Islet of Langerhans (tissue), 1 donor: ENCODE data around the gene CCDC177.

ENCODE experiments used
- FAIRE-seq: peaks from one replicate; lab custom pipeline; 2011; peaks lifted over from hg19 to GRCh38; lab: Jason Lieb, UNC

CCDC177 gene

GRCh38 chr14:69561893-69562292, 12.8 kb downstream of the CCDC177 start:
- FAIRE-seq, result no peak

GRCh38 chr14:69560826-69561225, 13.8 kb downstream of the CCDC177 start:
- no peak for FAIRE-seq

- no peak for FAIRE-seq
Observed at GRCh38 chr14:69559581-69560011, 15.1 kb downstream of the CCDC177 start.

GRCh38 chr14:69558774-69559173, 15.9 kb downstream of the CCDC177 start:
- no peak for FAIRE-seq

- FAIRE-seq, result no peak
Observed at GRCh38 chr14:69554500-69554899, 20.2 kb downstream of the CCDC177 start.

GRCh38 chr14:69553252-69553651, 21.4 kb downstream of the CCDC177 start:
- FAIRE-seq, result no peak

- no peak for FAIRE-seq
Observed at GRCh38 chr14:69551511-69551910, 23.2 kb downstream of the CCDC177 start.

GRCh38 chr14:69548566-69548965, 26.1 kb downstream of the CCDC177 start:
- FAIRE-seq, result no peak

- no peak for FAIRE-seq
Observed at GRCh38 chr14:69547701-69548348, 26.8 kb downstream of the CCDC177 start.

- no peak for FAIRE-seq
Observed at GRCh38 chr14:69543341-69544115, 31.1 kb downstream of the CCDC177 start.

- FAIRE-seq, result no peak
Observed at GRCh38 chr14:69542311-69542710, 32.4 kb downstream of the CCDC177 start.

GRCh38 chr14:69540654-69541335, 33.9 kb downstream of the CCDC177 start:
- no peak for FAIRE-seq

GRCh38 chr14:69539631-69540410, 34.9 kb downstream of the CCDC177 start:
- FAIRE-seq, result no peak

- no peak for FAIRE-seq
Observed at GRCh38 chr14:69538766-69539165, 35.9 kb downstream of the CCDC177 start.

- no peak for FAIRE-seq
Observed at GRCh38 chr14:69537900-69538299, 36.8 kb downstream of the CCDC177 start.

GRCh38 chr14:69536971-69537370, 37.7 kb downstream of the CCDC177 start:
- no peak for FAIRE-seq

- FAIRE-seq, result peak; percentile 17
Observed at GRCh38 chr14:69535230-69535848, 39.3 kb downstream of the CCDC177 start.

GRCh38 chr14:69532561-69533340, 41.9 kb downstream of the CCDC177 start:
- FAIRE-seq, result no peak

- no peak for FAIRE-seq
Observed at GRCh38 chr14:69531135-69531534, 43.5 kb downstream of the CCDC177 start.

- FAIRE-seq, result no peak
Observed at GRCh38 chr14:69530095-69530494, 44.6 kb downstream of the CCDC177 start.

- no peak for FAIRE-seq
Observed at GRCh38 chr14:69529563-69529962, 45.1 kb downstream of the CCDC177 start.
